IMR-90 (cell line): Measurements from ENCODE around the gene RTCB.

ENCODE experiments used
- CEBPB ChIP-seq: IDR thresholded peaks from 2 replicates; pipeline ENCODE4 v1.6.1; 2012; ENCODE audit warnings: low read depth, low read length, improper control_type of control experiment
- CTCF ChIP-seq: conservative IDR thresholded peaks from 2 replicates; pipeline ENCODE4 v1.5.1; 2012; ENCODE audit warnings: mild to moderate bottlenecking, low read depth, low read length, improper control_type of control experiment
- FOS ChIP-seq: fragments of 150-350 bp; IDR thresholded peaks from 2 replicates; pipeline ENCODE4 v1.6.1; 2016; ENCODE audit warnings: low read depth, low read length
- MAFK ChIP-seq: IDR thresholded peaks from 2 replicates; pipeline ENCODE4 v1.6.1; 2012; ENCODE audit warnings: low read depth, low read length, improper control_type of control experiment
- MXI1 ChIP-seq: IDR thresholded peaks from 2 replicates; pipeline ENCODE4 v1.6.1; 2012; ENCODE audit warnings: low read depth, mild to moderate bottlenecking, low read length, moderate library complexity, borderline replicate concordance
- POLR2A ChIP-seq: IDR thresholded peaks from 2 replicates; pipeline ENCODE4 v1.6.1; 2012; ENCODE audit warnings: mild to moderate bottlenecking, low read depth, low read length
- RAD21 ChIP-seq: IDR thresholded peaks from 2 replicates; pipeline ENCODE4 v1.6.1; 2012; ENCODE audit warnings: low read length, improper control_type of control experiment
- RCOR1 ChIP-seq: IDR thresholded peaks from 2 replicates; pipeline ENCODE4 v1.6.1; 2012; ENCODE audit warnings: mild to moderate bottlenecking, low read length, improper control_type of control experiment; ENCODE audit not compliant: insufficient replicate concordance
- SMC3 ChIP-seq: fragments of 150-350 bp; IDR thresholded peaks from 2 replicates; pipeline ENCODE4 v1.6.1; 2016; ENCODE audit warnings: low read depth, mild to moderate bottlenecking, antibody characterized with exemption, low read length, moderate library complexity
- USF2 ChIP-seq: fragments of 150-350 bp; IDR thresholded peaks from 2 replicates; pipeline ENCODE4 v1.6.1; 2017; ENCODE audit warnings: mild to moderate bottlenecking, antibody characterized with exemption, low read length, low read depth

DNA sequence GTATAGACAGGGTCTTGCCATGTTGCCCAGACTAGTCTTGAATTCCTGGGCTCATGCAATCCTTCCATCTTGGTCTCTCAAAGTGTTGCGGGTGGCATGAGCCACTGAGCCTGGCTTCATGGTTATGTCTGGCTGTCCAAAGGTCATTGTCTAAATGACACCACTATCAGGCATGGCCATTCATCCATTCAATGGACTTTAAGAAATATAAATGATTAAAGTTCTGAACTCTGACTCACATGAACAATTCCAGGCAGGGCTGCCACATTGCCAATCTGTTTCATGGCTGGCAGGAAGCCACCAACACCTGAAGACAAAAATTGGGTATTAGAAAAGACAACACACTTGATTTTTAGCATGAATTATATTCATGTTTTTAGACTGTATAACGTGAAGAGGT, 4.1 kb downstream of the RTCB start:
- TF ChIP-seq CTCF: no peak
- TF ChIP-seq RAD21: no peak
- no peak for TF ChIP-seq SMC3
- no peak for TF ChIP-seq USF2
- no peak for TF ChIP-seq POLR2A
- TF ChIP-seq MAFK: no peak
- no peak for TF ChIP-seq RCOR1
- no peak for TF ChIP-seq FOS
- no peak for TF ChIP-seq CEBPB
- TF ChIP-seq MXI1: no peak
